Ishikawa (cell line): ENCODE data around the gene VANGL1.

Experiments used
- CEBPB ChIP-seq: IDR thresholded peaks from 2 replicates; pipeline ENCODE4 v1.6.1; 2012
- CREB1 ChIP-seq: IDR thresholded peaks from 2 replicates; pipeline ENCODE4 v1.6.1; 2012; ENCODE audit warnings: low read depth
- EGR1 ChIP-seq: IDR thresholded peaks from 2 replicates; pipeline ENCODE4 v1.6.1; 2012
- EP300 ChIP-seq: IDR thresholded peaks from 2 replicates; pipeline ENCODE4 v1.6.1; 2012; ENCODE audit warnings: borderline replicate concordance
- FOXM1 ChIP-seq: IDR thresholded peaks from 2 replicates; pipeline ENCODE4 v1.6.1; 2012; ENCODE audit warnings: low read depth, borderline replicate concordance
- MAX ChIP-seq: IDR thresholded peaks from 2 replicates; pipeline ENCODE4 v1.6.1; 2012
- REST ChIP-seq: IDR thresholded peaks from 2 replicates; pipeline ENCODE4 v1.6.1; 2012; ENCODE audit warnings: low read depth, mild to moderate bottlenecking
- TAF1 ChIP-seq: IDR thresholded peaks from 2 replicates; pipeline ENCODE4 v1.6.1; 2012; ENCODE audit warnings: low read depth, mild to moderate bottlenecking
- TEAD4 ChIP-seq: IDR thresholded peaks from 2 replicates; pipeline ENCODE4 v1.6.1; 2012

DNA sequence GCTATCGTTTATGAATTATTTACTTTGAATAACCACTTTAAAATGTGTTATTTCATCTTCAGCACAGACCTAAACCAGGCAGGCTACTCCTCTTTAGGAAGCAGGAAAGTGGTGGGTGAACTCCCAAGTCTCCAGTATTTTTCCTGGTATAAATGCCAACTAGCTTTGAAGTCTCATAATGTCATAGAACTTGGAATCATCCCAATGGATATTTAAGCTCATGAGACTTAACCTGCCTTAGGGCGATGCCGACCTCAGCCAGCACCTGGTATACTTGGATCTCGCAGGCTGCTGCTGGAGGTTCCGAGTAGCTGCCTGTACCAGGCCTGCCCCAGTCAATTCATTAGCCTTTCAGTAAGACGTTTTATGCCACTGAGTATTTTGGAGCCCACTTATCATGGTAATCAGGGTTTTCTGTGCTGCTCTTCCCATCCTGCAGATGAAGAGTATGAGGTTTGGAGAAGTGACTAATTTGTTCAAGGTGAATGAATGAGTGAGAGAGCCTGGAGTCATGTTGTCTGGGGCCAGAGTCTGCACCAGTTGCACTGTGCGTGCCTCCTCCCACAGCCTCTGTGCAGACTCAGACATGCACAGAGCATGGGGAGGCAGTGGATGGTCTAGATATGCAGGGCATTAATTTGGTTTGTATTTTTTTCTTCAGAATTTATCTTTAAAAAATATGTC lies 34.9 kb downstream of the VANGL1 start:
- TF ChIP-seq EGR1 (no peak), MAX (no peak), TAF1 (no peak), CREB1 (no peak), EP300 (no peak), REST (no peak), CEBPB (no peak), FOXM1 (no peak), TEAD4 (no peak)
